Measurements from ENCODE around the gene RNF225. TPM values are rescaled to one million over a fixed set of nuclear protein-coding genes. Genes with fewer than 3 reads are reported as not detected.
A peak's percentile ranks its signal among the peaks of the same experiment; 100 is the strongest.
"Not testable (repeated sequence)": the region's sequence is repeated elsewhere in the genome, so short reads cannot be mapped to it uniquely, and the experiment has no call there.

RNF225 gene
- total RNA-seq, result not detected
- long read RNA-seq, result 0 reads

- DNase-seq (no peak), ATAC-seq (ENCODE audit: poor library complexity) (peak; percentile 10)
- intact Hi-C loops (cut with DNase I), result no loop called here
These were observed at the start of gene RNF225 for GRCh38 chr19:58395220-58395978. Gene RNF225, plus strand, starts transcription at chr19:58395656. Its CDS starts 434 bp downstream, at chr19:58396090.

- DNase-seq (peak; percentile 79), ATAC-seq (ENCODE audit: poor library complexity) (peak; percentile 95)
- intact Hi-C loops (cut with DNase I), result no loop called here
These were observed 48.2 kb upstream of the RNF225 start for GRCh38 chr19:58346961-58347929.

GRCh38 chr19:58348080-58348479, 47.4 kb upstream of the RNF225 start:
- intact Hi-C loops (cut with DNase I); ATAC-seq (ENCODE audit: poor library complexity); DNase-seq: not testable (repeated sequence)

GRCh38 chr19:58349590-58349989, 45.9 kb upstream of the RNF225 start:
- no peak for ATAC-seq (ENCODE audit: poor library complexity)
- intact Hi-C loops (cut with DNase I), result no loop called here

GRCh38 chr19:58350001-58350861, 45.2 kb upstream of the RNF225 start:
- DNase-seq (peak; percentile 35), ATAC-seq (ENCODE audit: poor library complexity) (peak; percentile 20)
- intact Hi-C loops (cut with DNase I), result no loop called here

More at GRCh38 chr19:58349590-58349989, 45.9 kb upstream of the RNF225 start:
- DNase-seq, result no peak

- DNase-seq (peak; percentile 27), ATAC-seq (ENCODE audit: poor library complexity) (no peak)
- intact Hi-C loops (cut with DNase I), result no loop called here
These were observed 44.4 kb upstream of the RNF225 start for GRCh38 chr19:58350871-58351557.

GRCh38 chr19:58351558-58351878, 43.9 kb upstream of the RNF225 start:
- DNase-seq (no peak), ATAC-seq (ENCODE audit: poor library complexity) (no peak)
- intact Hi-C loops (cut with DNase I), result no loop called here

- no peak for DNase-seq
- intact Hi-C loops (cut with DNase I), result no loop called here
- no peak for ATAC-seq (ENCODE audit: poor library complexity)
These were observed 43.3 kb upstream of the RNF225 start for GRCh38 chr19:58351990-58352755.

- no peak for DNase-seq
- intact Hi-C loops (cut with DNase I), result no loop called here
- no peak for ATAC-seq (ENCODE audit: poor library complexity)
These were observed 42.4 kb upstream of the RNF225 start, which contains the start of gene A1BG for GRCh38 chr19:58352760-58353671. Gene A1BG, minus strand, starts transcription at chr19:58353492. Its CDS starts 55 bp downstream, at chr19:58353437.

- DNase-seq, result no peak
- ATAC-seq (ENCODE audit: poor library complexity), result no peak
- intact Hi-C loops (cut with DNase I), result no loop called here
These were observed 41.6 kb upstream of the RNF225 start for GRCh38 chr19:58353717-58354477.

GRCh38 chr19:58354478-58355030, 40.9 kb upstream of the RNF225 start:
- ATAC-seq (ENCODE audit: poor library complexity), result no peak
- intact Hi-C loops (cut with DNase I), result no loop called here
- no peak for DNase-seq

- no peak for ATAC-seq (ENCODE audit: poor library complexity)
- no peak for DNase-seq
- intact Hi-C loops (cut with DNase I), result no loop called here
These were observed 40.1 kb upstream of the RNF225 start for GRCh38 chr19:58355215-58355796.

- DNase-seq (no peak), ATAC-seq (ENCODE audit: poor library complexity) (peak; percentile 54)
- intact Hi-C loops (cut with DNase I), result no loop called here
These were observed 39.3 kb upstream of the RNF225 start for GRCh38 chr19:58355908-58356765.

- no peak for DNase-seq
- ATAC-seq (ENCODE audit: poor library complexity), result peak; percentile 4
- intact Hi-C loops (cut with DNase I), result no loop called here
These were observed 38.5 kb upstream of the RNF225 start for GRCh38 chr19:58356766-58357480.
